GM23338 (cell line): ENCODE data around the gene GRM8.
"Not testable (repeated sequence)": the region's sequence is repeated elsewhere in the genome, so short reads cannot be mapped to it uniquely, and the experiment has no call there.

Experiments used
- CREB1 ChIP-seq: fragments of 250-450 bp; sonication (Bioruptor Pico); IDR thresholded peaks from 2 replicates; pipeline ENCODE4 v1.5.0; 2020; ENCODE audit warnings: low read depth, mild to moderate bottlenecking, moderate library complexity
- CTCF ChIP-seq, 2 experiments: fragments of 200-600 bp in 1 of 2; sonication (generic) in 1 of 2; conservative IDR thresholded peaks; 2 replicates each; pipeline versions ENCODE4 v1.5.1 to v1.6.1; 2016 to 2017; ENCODE audit warnings: antibody characterized with exemption in 2 of 2, low read depth in 2 of 2, mild to moderate bottlenecking in 2 of 2, moderate library complexity in 1 of 2
- ETS1 ChIP-seq: IDR thresholded peaks from 2 replicates; pipeline ENCODE4 v1.6.1; 2016; ENCODE audit warnings: antibody characterized with exemption
- EZH2 ChIP-seq: fragments of 200-600 bp; sonication (generic); IDR thresholded peaks from one replicate; pipeline ENCODE4 v1.8.0; 2017; ENCODE audit warnings: antibody characterized with exemption, mild to moderate bottlenecking, low read depth; ENCODE audit not compliant: unreplicated experiment
- EZH2phosphoT487 ChIP-seq: fragments of 200-600 bp; sonication (generic); IDR thresholded peaks from one replicate; pipeline ENCODE4 v1.8.1; 2018; ENCODE audit warnings: antibody characterized with exemption; ENCODE audit not compliant: unreplicated experiment
- JUNB ChIP-seq: IDR thresholded peaks from one replicate; pipeline ENCODE4 v1.6.1; 2016; ENCODE audit warnings: antibody characterized with exemption; ENCODE audit not compliant: unreplicated experiment
- NANOG ChIP-seq: IDR thresholded peaks from 2 replicates; pipeline ENCODE4 v1.6.1; 2016; ENCODE audit warnings: antibody characterized with exemption, borderline replicate concordance
- POLR2AphosphoS5 ChIP-seq: IDR thresholded peaks from 2 replicates; pipeline ENCODE4 v1.6.1; 2016; ENCODE audit warnings: antibody characterized with exemption, low read depth
- ZNF114 ChIP-seq: fragments of 250-450 bp; sonication (Bioruptor Pico); IDR thresholded peaks from 2 replicates; pipeline ENCODE4 v1.5.0; 2020; ENCODE audit warnings: mild to moderate bottlenecking, moderate library complexity
- ZNF462 ChIP-seq: fragments of 250-450 bp; sonication (Bioruptor Pico); IDR thresholded peaks from 2 replicates; pipeline ENCODE4 v1.5.0; 2020; ENCODE audit warnings: mild to moderate bottlenecking, moderate library complexity
- TF ChIP-seq, protein P1 (sequence below): IDR thresholded peaks from one replicate; pipeline ENCODE4 v1.6.1; 2018; ENCODE audit warnings: antibody characterized with exemption; ENCODE audit not compliant: unreplicated experiment

- not testable (repeated sequence) for TF ChIP-seq CTCF (conservative IDR thresholded peaks at IDR 0.05; ENCODE audit: low read depth in 2 of 2); NANOG; JUNB; EZH2; CREB1 (CRISPR knock-in tag); POLR2AphosphoS5; EZH2phosphoT487; ZNF114 (CRISPR knock-in tag); ZNF462 (CRISPR knock-in tag); ETS1
- TF ChIP-seq, protein P1, sequence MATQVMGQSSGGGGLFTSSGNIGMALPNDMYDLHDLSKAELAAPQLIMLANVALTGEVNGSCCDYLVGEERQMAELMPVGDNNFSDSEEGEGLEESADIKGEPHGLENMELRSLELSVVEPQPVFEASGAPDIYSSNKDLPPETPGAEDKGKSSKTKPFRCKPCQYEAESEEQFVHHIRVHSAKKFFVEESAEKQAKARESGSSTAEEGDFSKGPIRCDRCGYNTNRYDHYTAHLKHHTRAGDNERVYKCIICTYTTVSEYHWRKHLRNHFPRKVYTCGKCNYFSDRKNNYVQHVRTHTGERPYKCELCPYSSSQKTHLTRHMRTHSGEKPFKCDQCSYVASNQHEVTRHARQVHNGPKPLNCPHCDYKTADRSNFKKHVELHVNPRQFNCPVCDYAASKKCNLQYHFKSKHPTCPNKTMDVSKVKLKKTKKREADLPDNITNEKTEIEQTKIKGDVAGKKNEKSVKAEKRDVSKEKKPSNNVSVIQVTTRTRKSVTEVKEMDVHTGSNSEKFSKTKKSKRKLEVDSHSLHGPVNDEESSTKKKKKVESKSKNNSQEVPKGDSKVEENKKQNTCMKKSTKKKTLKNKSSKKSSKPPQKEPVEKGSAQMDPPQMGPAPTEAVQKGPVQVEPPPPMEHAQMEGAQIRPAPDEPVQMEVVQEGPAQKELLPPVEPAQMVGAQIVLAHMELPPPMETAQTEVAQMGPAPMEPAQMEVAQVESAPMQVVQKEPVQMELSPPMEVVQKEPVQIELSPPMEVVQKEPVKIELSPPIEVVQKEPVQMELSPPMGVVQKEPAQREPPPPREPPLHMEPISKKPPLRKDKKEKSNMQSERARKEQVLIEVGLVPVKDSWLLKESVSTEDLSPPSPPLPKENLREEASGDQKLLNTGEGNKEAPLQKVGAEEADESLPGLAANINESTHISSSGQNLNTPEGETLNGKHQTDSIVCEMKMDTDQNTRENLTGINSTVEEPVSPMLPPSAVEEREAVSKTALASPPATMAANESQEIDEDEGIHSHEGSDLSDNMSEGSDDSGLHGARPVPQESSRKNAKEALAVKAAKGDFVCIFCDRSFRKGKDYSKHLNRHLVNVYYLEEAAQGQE = not testable (repeated sequence)
Observed at GRCh38 chr7:126901041-126901765, 351.5 kb downstream of the GRM8 start.
